GM12891 (cell line): Measurements from ENCODE around the gene FRMD6.

Experiments
- PAX5 ChIP-seq: IDR thresholded peaks from 2 replicates; pipeline ENCODE4 v1.6.1; 2011; ENCODE audit warnings: low read length, moderate library complexity, mild to moderate bottlenecking; ENCODE audit not compliant: insufficient read depth, severe bottlenecking
- POLR2A ChIP-seq: IDR thresholded peaks from 2 replicates; pipeline ENCODE4 v1.6.1; 2011; ENCODE audit warnings: low read depth, low read length, control low read depth
- POLR2AphosphoS5 ChIP-seq: IDR thresholded peaks from 2 replicates; pipeline ENCODE4 v1.6.1; 2011; ENCODE audit warnings: low read depth, low read length, control low read depth
- POU2F2 ChIP-seq: IDR thresholded peaks from 2 replicates; pipeline ENCODE4 v1.6.1; 2011; ENCODE audit warnings: low read depth, mild to moderate bottlenecking, control low read depth, low read length, moderate library complexity
- SPI1 ChIP-seq: IDR thresholded peaks from 2 replicates; pipeline ENCODE4 v1.6.1; 2011; ENCODE audit warnings: low read depth, low read length, control low read depth
- TAF1 ChIP-seq: IDR thresholded peaks from 2 replicates; pipeline ENCODE4 v1.6.1; 2011; ENCODE audit warnings: low read depth, low read length, control low read depth

- TF ChIP-seq POLR2A (no peak), TAF1 (no peak), POLR2AphosphoS5 (no peak), PAX5 (no peak), POU2F2 (no peak), SPI1 (no peak)
Observed at GRCh38 chr14:51620056-51620455, 31.7 kb upstream of the FRMD6 start.
